NCI-H2171 (cell line): Measurements from ENCODE around the gene TRIP12.
"Not testable (repeated sequence)": the region's sequence is repeated elsewhere in the genome, so short reads cannot be mapped to it uniquely, and the experiment has no call there.

Source experiments
- DNase-seq: peaks from one replicate; lab custom pipeline; 2025; lab: John Stamatoyannopoulos, UW

Gene TRIP12

GRCh38 chr2:229831805-229832509 lies 89.9 kb downstream of the TRIP12 start:
- no peak for DNase-seq

- DNase-seq: no peak
These were observed 96.3 kb downstream of the TRIP12 start for GRCh38 chr2:229825476-229825875.

- DNase-seq: no peak
These were observed 100.5 kb downstream of the TRIP12 start for GRCh38 chr2:229821316-229821715.

GRCh38 chr2:229818230-229818629 lies 103.6 kb downstream of the TRIP12 start:
- no peak for DNase-seq

DNA sequence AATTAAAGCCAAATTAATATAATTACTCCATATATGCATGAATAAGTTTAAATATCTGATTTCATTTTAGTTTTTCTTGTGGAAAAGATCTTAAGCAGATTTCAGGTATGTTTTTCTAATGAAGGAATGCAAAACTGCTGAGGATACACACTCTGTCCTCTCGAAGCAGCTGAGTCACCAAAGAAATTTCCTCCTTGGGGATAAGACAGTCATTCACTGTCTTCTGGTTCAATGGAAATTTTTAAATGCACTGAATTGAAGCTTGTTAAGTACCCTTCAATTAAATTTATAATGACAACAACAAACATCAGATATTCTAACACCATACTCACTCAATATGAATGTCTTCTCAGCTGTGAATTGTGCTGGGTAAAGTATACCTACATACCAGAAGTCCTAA lies 106.0 kb downstream of the TRIP12 start:
- no peak for DNase-seq

DNA sequence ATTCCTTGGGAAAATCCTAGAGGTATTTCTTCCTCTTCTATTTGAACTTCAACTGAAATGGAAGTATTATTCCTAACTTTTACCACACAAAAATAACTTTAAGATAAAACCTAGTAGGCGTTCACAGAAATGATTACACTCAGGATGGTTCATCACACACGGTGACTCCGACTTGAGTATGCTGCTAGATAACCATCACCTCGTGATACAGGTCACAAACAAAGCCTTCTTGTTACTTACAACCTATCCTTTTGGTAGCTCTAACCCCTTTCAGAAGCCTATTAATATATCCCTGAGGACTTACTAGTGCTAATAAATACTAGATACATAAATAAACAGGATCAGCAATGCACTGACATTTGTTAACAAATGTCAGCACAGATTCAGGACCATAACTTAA lies 106.5 kb downstream of the TRIP12 start:
- DNase-seq: no peak

- no peak for DNase-seq
These were observed 111.0 kb downstream of the TRIP12 start for GRCh38 chr2:229810786-229811185.

- DNase-seq: no peak
These were observed 116.2 kb downstream of the TRIP12 start for GRCh38 chr2:229805559-229805958.

DNA sequence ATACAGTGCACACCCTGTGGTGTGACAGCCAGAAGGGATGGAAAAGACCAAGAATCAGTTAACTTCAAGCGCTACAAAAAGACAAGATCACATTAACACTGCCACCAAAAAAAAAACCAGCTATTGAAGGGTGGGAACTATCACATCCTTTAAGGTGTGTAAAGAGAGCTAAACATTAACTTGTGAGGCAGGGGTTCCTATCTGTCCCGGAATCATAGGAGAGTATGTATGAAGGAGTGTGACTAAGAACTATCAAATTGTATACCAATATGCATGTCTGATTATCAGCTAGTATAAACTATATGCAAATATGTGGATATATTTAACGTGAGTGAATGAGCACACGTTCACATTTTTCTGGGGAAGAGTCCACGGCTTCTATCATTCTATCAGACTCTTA lies 119.0 kb downstream of the TRIP12 start:
- no peak for DNase-seq

DNA sequence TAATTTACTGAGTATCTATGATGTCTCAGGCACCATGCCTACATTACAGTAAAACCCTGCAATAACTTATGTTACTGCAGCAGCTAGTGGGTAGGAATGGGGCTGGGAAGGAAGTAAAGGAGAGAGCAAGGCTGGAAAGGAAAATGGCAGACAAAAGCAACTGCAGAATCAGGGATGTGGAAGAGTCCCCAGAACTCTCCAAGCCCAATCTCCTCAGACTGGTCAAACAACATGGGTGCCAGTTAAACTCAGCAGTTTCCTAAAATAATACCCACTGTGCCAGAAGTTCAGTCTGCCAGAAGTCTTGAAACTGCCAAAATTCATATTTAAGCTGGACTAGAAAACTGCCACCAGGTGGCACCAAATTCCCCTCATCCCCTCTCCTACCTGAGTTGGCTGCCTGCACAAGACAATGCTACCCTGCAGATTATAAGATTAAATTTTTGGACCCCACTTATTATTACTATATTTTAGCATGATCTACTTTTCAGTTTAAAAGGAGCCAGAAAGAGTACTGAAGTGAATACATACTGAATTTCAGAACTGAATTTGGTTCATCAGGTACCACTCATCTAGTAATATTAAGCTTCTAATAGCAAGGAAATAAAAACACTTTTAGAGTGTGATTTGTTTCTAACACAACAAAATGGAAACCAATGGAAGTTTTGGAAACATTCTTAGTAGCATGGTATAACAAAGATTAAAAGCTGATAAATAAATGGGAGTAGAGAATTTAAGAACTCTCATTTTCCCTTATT lies 120.6 kb downstream of the TRIP12 start:
- no peak for DNase-seq

- no peak for DNase-seq
These were observed 123.2 kb downstream of the TRIP12 start for GRCh38 chr2:229798446-229799155.

DNA sequence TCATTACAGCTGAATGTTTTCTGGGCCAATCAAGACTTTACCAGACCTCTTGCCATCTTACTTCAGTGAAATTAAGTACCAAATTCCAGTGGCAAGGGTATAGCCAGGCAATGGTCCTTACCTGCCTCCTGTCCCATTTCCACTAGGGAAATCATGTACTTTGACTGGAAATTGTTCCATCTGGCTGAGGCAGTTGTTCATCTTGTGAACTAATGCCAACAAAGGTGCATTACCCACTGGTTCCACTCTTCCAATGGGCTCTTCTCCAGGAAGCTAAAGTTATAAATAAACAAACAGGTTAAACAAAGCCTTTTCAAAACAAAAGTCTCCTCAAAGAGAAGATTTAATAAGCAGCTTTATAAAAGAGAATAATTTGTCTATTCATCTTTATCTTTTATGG lies 126.8 kb downstream of the TRIP12 start:
- DNase-seq: no peak

DNA sequence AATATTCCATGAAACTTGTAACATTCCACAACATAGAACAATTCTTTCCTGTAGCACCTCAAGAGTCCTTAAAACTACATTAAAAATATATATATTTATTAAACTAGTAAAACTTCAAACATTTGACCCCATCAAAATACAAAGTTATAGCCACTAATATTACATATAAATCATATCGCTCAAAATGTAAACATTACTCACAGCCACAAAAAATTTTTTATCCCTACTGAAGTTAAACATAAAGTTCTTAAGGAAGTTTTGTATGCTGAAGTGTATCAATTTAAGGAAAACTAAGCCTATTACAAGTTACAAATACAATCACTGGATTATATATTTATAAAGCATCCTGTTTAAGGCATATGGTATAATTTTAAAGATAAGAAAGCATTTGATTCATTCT lies 127.2 kb downstream of the TRIP12 start:
- no peak for DNase-seq

- not testable (repeated sequence) for DNase-seq
These were observed 135.5 kb downstream of the TRIP12 start for GRCh38 chr2:229786289-229786688.

DNA sequence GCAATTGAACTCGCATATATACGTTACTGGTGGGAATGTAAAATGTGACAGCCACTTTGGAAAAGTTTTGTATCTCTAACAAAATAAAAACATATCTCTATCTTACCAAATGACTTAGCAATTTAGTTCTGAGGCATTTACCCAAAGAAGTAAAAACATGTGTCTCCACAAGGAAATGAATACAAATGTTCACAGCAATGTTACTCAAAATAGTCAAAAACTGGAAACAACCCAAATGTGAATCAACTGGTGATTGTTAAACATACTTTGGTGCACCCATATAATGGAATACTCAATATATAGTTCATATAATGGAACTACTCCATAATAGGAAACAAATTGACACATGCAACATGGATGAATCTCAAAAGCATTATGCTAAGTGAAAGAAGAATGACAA lies 137.0 kb downstream of the TRIP12 start:
- no peak for DNase-seq

DNA sequence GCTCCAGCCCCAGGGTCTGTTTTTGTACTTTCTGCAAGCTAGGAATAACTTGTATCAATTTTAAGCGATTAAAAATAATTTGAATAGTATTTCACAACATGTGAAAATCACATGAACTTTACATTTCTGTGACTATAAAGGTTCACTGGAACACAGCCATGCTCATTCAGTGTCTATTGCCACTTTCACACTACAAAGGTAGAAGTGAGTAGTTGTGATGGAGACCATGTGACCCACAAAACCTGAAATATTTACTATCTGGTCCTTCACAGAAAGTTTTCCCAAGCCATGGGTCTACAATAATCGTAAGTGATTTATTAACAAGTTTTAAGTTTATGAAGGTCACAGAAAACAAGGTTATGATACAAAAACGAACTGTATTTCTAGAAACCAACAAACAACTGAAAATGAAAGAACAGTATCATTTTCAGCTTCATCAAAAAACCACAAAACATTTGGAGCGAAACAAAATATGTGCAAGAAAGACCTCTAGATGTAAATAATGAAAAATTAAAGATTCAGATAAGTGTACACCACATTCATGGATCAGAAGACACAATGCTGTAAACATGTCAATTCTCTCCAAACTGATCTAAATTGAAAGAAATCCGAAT lies 138.6 kb downstream of the TRIP12 start:
- no peak for DNase-seq

GRCh38 chr2:229780856-229781773 lies 140.7 kb downstream of the TRIP12 start:
- DNase-seq: no peak

DNA sequence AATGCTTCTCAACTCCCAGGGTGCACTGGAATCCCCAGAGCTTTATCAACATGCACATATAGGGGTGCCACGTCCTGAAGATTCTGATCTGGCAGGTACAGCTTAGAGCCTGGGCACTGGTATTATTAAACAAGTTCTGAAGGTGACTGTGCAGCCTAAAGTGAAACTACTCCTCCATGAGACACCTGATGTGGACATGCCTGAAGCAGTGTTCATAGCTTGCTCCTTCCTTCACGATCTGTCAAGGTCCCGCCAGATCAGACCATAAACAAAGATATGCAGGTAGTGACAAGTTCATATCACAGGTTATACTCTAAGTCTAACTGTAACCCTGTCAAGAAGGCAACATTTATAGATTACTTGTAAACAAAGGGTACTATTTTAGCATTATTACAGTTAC lies 142.2 kb downstream of the TRIP12 start:
- DNase-seq: no peak

DNA sequence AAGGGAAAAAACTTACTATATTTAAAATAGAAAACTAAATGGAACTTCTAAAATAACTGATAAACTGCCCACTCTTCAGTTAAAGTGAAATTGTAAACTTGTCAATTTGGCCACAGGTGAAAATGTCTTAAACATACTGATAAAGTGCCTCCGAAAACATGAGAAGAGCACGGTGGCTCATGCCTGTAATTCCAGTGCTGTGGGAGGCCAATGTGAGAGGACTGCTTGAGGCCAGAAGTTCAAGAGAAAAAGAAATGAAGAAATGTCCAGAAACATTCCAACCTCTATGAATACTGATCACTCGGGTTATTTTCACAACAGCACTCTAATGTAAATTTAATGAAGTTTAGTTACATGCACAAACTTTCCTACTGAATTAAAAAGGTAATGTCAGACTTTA lies 144.1 kb downstream of the TRIP12 start:
- no peak for DNase-seq

DNA sequence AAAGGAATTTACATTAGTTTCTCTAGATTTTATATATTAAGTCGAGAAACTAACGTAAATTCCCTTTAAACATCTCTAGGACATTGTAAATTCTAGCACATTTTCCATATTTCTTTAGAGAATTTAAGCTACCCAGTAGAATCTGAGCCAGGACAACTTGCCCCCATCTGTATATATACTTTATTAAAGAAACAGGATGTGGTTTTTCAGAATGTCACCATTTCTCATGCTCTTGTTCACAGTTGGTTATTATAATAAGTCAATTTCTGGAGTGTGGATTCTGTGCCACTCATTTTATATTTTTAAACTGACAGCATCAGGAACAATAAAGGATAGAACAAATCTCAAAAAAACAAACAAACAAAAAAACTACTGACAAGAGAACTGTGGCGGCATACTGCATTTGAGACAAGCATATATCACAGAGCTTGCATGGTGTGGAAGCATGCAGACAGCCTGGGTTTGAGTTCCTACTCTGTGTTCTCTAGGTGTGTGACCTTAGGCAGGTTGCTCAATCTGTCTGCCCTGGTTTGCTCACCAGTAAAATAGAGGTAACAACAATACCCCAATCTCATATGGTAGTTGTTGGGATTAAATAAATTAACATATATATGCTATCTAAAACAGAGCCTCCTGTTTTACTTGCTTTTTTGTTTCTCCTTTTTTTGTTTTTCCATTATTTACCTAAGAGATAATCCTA lies 146.0 kb downstream of the TRIP12 start:
- no peak for DNase-seq

GRCh38 chr2:229774237-229774636 lies 147.6 kb downstream of the TRIP12 start:
- no peak for DNase-seq
